KMS-11 (cell line): ENCODE results near the gene HSPA12A.

Source experiments
- H2AFZ ChIP-seq: fragments of 200-600 bp; sonication (generic); 2 replicates; pipeline ENCODE4 v1.6.1; 2016; ENCODE audit warnings: antibody characterized with exemption, mixed run types, low read depth
- H3K27ac ChIP-seq: fragments of 200-600 bp; sonication (generic); 2 replicates; pipeline ENCODE4 v1.6.1; 2016; ENCODE audit warnings: mild to moderate bottlenecking, mixed run types
- H3K27me3 ChIP-seq: fragments of 200-600 bp; sonication (generic); 2 replicates; pipeline ENCODE4 v1.6.1; 2017; ENCODE audit warnings: mild to moderate bottlenecking, low read depth, mixed run types, moderate library complexity; ENCODE audit not compliant: insufficient read depth
- H3K36me3 ChIP-seq: fragments of 200-600 bp; sonication (generic); 2 replicates; pipeline ENCODE4 v1.6.1; 2017; ENCODE audit warnings: mild to moderate bottlenecking, mixed run types; ENCODE audit not compliant: insufficient read depth
- H3K4me1 ChIP-seq: fragments of 200-600 bp; sonication (generic); 2 replicates; pipeline ENCODE4 v1.6.1; 2016; ENCODE audit warnings: mild to moderate bottlenecking, low read depth, mixed run types; ENCODE audit not compliant: poor library complexity, severe bottlenecking
- H3K4me2 ChIP-seq: fragments of 200-600 bp; sonication (generic); 2 replicates; pipeline ENCODE4 v1.7.0; 2016; ENCODE audit warnings: mild to moderate bottlenecking, mixed run types
- H3K4me3 ChIP-seq: fragments of 200-600 bp; sonication (generic); IDR thresholded peaks from 2 replicates; pipeline ENCODE4 v1.6.1; 2017; ENCODE audit warnings: low read depth, low read length, mixed read lengths; ENCODE audit not compliant: insufficient read depth
- H3K79me2 ChIP-seq: fragments of 200-600 bp; sonication (generic); 2 replicates; pipeline ENCODE4 v1.6.1; 2016; ENCODE audit warnings: low read depth, mixed run types; ENCODE audit not compliant: insufficient read depth
- H3K9ac ChIP-seq: fragments of 200-600 bp; sonication (generic); 2 replicates; pipeline ENCODE4 v1.6.1; 2016; ENCODE audit warnings: mild to moderate bottlenecking, mixed run types
- H4K20me1 ChIP-seq: fragments of 200-600 bp; sonication (generic); 2 replicates; pipeline ENCODE4 v1.6.1; 2016; ENCODE audit warnings: mild to moderate bottlenecking, mixed run types; ENCODE audit not compliant: insufficient read depth
- CTCF ChIP-seq: fragments of 200-600 bp; sonication (generic); conservative IDR thresholded peaks from 2 replicates; pipeline ENCODE4 v1.6.1; 2017; ENCODE audit warnings: low read depth, mild to moderate bottlenecking, antibody characterized with exemption, low read length, moderate library complexity, mixed read lengths

Gene HSPA12A

GRCh38 chr10:116660860-116661259 lies 81.5 kb downstream of the HSPA12A start:
- Histone ChIP-seq H4K20me1 (no peaks in the 10 kb centered on the region), H2AFZ (no peak overlapping the region), H3K79me2 (no peaks in the 10 kb centered on the region), H3K4me2 (no peak overlapping the region), H3K4me3 (no peak overlapping the region), H3K36me3 (no peaks in the 10 kb centered on the region), H3K9ac (no peak overlapping the region), H3K27me3 (no peaks in the 10 kb centered on the region), H3K27ac (no peak overlapping the region), H3K4me1 (no peaks in the 10 kb centered on the region)
- TF ChIP-seq CTCF, result no peak

- no peaks in the 10 kb centered on the region for H3K27me3 ChIP-seq
- H3K36me3 ChIP-seq, result no peaks in the 10 kb centered on the region
- H3K27ac ChIP-seq, result no peak overlapping the region
- no peaks in the 10 kb centered on the region for H3K4me1 ChIP-seq
- no peak for TF ChIP-seq CTCF
- H4K20me1 ChIP-seq, result no peaks in the 10 kb centered on the region
- no peak overlapping the region for H3K4me3 ChIP-seq
- no peak overlapping the region for H3K9ac ChIP-seq
- H2AFZ ChIP-seq, result no peak overlapping the region
- no peaks in the 10 kb centered on the region for H3K79me2 ChIP-seq
- no peak overlapping the region for H3K4me2 ChIP-seq
Measured at GRCh38 chr10:116659049-116659670, 83.2 kb downstream of the HSPA12A start.

- H4K20me1 ChIP-seq, result no peaks in the 10 kb centered on the region
- no peak overlapping the region for H3K4me2 ChIP-seq
- TF ChIP-seq CTCF, result no peak
Measured at GRCh38 chr10:116657863-116658551, 84.4 kb downstream of the HSPA12A start.

GRCh38 chr10:116656044-116656443 lies 86.3 kb downstream of the HSPA12A start:
- Histone ChIP-seq H3K36me3 (no peaks in the 10 kb centered on the region), H3K27ac (no peak overlapping the region), H3K4me3 (no peak overlapping the region), H3K27me3 (no peaks in the 10 kb centered on the region), H2AFZ (no peak overlapping the region), H3K9ac (no peak overlapping the region), H3K4me1 (no peaks in the 10 kb centered on the region), H4K20me1 (no peaks in the 10 kb centered on the region), H3K4me2 (no peak overlapping the region), H3K79me2 (no peaks in the 10 kb centered on the region)
- TF ChIP-seq CTCF, result no peak

More at GRCh38 chr10:116657863-116658551, 84.4 kb downstream of the HSPA12A start:
- Histone ChIP-seq H3K4me1 (no peaks in the 10 kb centered on the region), H2AFZ (no peak overlapping the region), H3K27me3 (no peaks in the 10 kb centered on the region), H3K79me2 (no peaks in the 10 kb centered on the region), H3K27ac (no peak overlapping the region), H3K4me3 (no peak overlapping the region), H3K36me3 (no peaks in the 10 kb centered on the region), H3K9ac (no peak overlapping the region)
